ENCODE results near the gene PDE11A.

PDE11A gene

GRCh38 chr2:178068823-178069454, 3.6 kb downstream of the PDE11A start:
- no peak for TF ChIP-seq FOXP2 (optimal IDR thresholded peaks at IDR 0.05; ENCODE audit: borderline replicate concordance, extremely low read depth, extremely low read length, insufficient read depth)
- no peak for TF ChIP-seq TAF1 (IDR thresholded peaks at IDR 0.05; ENCODE audit: borderline replicate concordance, insufficient read depth, low read length)
- no peak for TF ChIP-seq POLR2AphosphoS5 (IDR thresholded peaks at IDR 0.05; ENCODE audit: low read depth, low read length)
- TF ChIP-seq, protein P1, sequence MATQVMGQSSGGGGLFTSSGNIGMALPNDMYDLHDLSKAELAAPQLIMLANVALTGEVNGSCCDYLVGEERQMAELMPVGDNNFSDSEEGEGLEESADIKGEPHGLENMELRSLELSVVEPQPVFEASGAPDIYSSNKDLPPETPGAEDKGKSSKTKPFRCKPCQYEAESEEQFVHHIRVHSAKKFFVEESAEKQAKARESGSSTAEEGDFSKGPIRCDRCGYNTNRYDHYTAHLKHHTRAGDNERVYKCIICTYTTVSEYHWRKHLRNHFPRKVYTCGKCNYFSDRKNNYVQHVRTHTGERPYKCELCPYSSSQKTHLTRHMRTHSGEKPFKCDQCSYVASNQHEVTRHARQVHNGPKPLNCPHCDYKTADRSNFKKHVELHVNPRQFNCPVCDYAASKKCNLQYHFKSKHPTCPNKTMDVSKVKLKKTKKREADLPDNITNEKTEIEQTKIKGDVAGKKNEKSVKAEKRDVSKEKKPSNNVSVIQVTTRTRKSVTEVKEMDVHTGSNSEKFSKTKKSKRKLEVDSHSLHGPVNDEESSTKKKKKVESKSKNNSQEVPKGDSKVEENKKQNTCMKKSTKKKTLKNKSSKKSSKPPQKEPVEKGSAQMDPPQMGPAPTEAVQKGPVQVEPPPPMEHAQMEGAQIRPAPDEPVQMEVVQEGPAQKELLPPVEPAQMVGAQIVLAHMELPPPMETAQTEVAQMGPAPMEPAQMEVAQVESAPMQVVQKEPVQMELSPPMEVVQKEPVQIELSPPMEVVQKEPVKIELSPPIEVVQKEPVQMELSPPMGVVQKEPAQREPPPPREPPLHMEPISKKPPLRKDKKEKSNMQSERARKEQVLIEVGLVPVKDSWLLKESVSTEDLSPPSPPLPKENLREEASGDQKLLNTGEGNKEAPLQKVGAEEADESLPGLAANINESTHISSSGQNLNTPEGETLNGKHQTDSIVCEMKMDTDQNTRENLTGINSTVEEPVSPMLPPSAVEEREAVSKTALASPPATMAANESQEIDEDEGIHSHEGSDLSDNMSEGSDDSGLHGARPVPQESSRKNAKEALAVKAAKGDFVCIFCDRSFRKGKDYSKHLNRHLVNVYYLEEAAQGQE (IDR thresholded peaks at IDR 0.05; ENCODE audit: insufficient read depth in 1 of 2, low read depth in 2 of 2, low read length in 2 of 2) = no peak
- TF ChIP-seq SIN3A (IDR thresholded peaks at IDR 0.05; ENCODE audit: borderline replicate concordance, insufficient read depth, low read length) = no peak

DNA sequence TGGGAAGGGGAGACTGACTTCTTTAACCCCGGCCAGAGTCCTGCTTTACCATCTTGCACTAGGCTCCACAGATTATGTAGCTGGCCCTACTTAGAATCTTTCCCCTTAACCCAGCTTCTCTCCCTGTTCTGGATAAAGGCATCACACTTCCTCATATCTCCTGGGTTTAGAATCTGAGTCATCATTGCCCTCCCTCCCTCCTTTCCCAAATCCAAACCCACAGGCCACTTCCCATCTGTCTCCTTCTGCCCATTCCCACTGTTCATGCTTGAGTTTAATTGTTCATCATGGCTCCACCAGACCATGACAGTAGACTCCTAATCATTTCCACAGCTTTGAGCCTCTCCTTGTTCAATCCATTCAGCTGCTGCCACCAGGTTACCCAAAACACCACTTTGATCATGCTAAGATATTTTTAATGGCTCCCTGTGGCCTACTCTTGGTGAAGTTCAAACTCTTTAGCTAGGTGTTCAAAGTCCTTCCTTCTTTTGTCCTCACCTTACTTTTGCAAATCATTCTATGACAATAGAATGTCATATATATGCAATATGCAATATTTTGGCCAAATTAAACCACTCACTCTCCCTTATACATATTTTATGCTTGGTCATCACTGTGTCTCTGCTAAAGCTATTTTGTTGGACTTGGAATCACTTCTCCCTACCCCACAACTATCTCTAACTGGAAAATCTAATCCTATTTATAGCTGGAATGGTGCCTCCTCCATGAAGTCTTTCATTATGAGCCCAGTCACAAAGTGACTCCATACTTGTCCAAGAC, 5.5 kb downstream of the PDE11A start:
- TF ChIP-seq SIN3A (IDR thresholded peaks at IDR 0.05; ENCODE audit: borderline replicate concordance, insufficient read depth, low read length) (no peak), FOXP2 (optimal IDR thresholded peaks at IDR 0.05; ENCODE audit: borderline replicate concordance, extremely low read depth, extremely low read length, insufficient read depth) (no peak), TAF1 (IDR thresholded peaks at IDR 0.05; ENCODE audit: borderline replicate concordance, insufficient read depth, low read length) (no peak), POLR2AphosphoS5 (IDR thresholded peaks at IDR 0.05; ENCODE audit: low read depth, low read length) (no peak)
- TF ChIP-seq, protein P1 (IDR thresholded peaks at IDR 0.05; ENCODE audit: insufficient read depth in 1 of 2, low read depth in 2 of 2, low read length in 2 of 2) = no peak

- TF ChIP-seq TAF1 (IDR thresholded peaks at IDR 0.05; ENCODE audit: borderline replicate concordance, insufficient read depth, low read length) (no peak), POLR2AphosphoS5 (IDR thresholded peaks at IDR 0.05; ENCODE audit: low read depth, low read length) (no peak), FOXP2 (optimal IDR thresholded peaks at IDR 0.05; ENCODE audit: borderline replicate concordance, extremely low read depth, extremely low read length, insufficient read depth) (no peak), SIN3A (IDR thresholded peaks at IDR 0.05; ENCODE audit: borderline replicate concordance, insufficient read depth, low read length) (no peak)
- TF ChIP-seq, protein P1 (IDR thresholded peaks at IDR 0.05; ENCODE audit: insufficient read depth in 1 of 2, low read depth in 2 of 2, low read length in 2 of 2) = no peak
Measured at GRCh38 chr2:178066324-178066723, 6.3 kb downstream of the PDE11A start.

GRCh38 chr2:178059681-178060080, 12.9 kb downstream of the PDE11A start:
- no peak for TF ChIP-seq POLR2AphosphoS5 (IDR thresholded peaks at IDR 0.05; ENCODE audit: low read depth, low read length)
- TF ChIP-seq, protein P1 (IDR thresholded peaks at IDR 0.05; ENCODE audit: insufficient read depth in 1 of 2, low read depth in 2 of 2, low read length in 2 of 2) = no peak
- no peak for TF ChIP-seq FOXP2 (optimal IDR thresholded peaks at IDR 0.05; ENCODE audit: borderline replicate concordance, extremely low read depth, extremely low read length, insufficient read depth)
- no peak for TF ChIP-seq TAF1 (IDR thresholded peaks at IDR 0.05; ENCODE audit: borderline replicate concordance, insufficient read depth, low read length)
- TF ChIP-seq SIN3A (IDR thresholded peaks at IDR 0.05; ENCODE audit: borderline replicate concordance, insufficient read depth, low read length) = no peak
